ENCODE measurements around the gene GTF2F2. TPM values are rescaled to one million over a fixed set of nuclear protein-coding genes. Genes with fewer than 3 reads are reported as not detected.

Gene GTF2F2
- polyA plus RNA-seq, 1 donor (not counting 4 experiments of a cell fraction or from before 2014, with no cell fraction given): 55.5 TPM

DNA sequence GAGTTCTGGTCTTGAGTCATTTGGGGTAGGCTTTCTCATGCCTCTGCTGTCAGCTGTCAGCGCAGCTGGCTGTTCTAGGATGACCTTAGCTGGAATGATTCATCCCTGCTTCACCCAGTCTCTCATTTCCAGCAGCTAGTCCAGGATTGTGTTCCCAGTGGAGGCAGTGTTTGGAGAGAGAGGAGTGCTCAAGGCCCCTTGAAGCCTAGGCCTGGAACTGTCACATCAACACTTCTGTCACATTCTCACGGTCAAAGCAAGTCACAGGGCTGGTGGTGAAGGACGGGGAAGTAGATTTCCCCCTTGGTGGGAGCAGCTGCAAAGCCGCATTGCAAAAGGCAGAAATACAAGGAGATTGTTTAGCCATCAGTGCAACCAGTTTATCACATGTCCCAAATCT lies 205.5 kb downstream of the GTF2F2 start:
- Histone ChIP-seq H3K36me3 (ENCODE audit: control insufficient read depth in 2 of 2, extremely low read depth in 1 of 2, insufficient read depth in 2 of 2, low read length in 2 of 2) (peaks cover 0 to 3% of the 10 kb centered on the region in 2 experiments), H3K9me3 (ENCODE audit: control insufficient read depth, low read depth, low read length) (no peaks in the 10 kb centered on the region), H3K4me3 (ENCODE audit: control insufficient read depth in 2 of 3, extremely low read depth in 1 of 3, insufficient read depth in 2 of 3, low read depth in 1 of 3, low read length in 3 of 3) (no peak overlapping the region), H4K20me1 (ENCODE audit: control insufficient read depth, extremely low read depth, insufficient read depth, low read length) (peaks cover 2% of the 10 kb centered on the region), H3K4me2 (ENCODE audit: control insufficient read depth, extremely low read depth, insufficient read depth, low read depth, low read length) (no peak overlapping the region), H3K27ac (ENCODE audit: control insufficient read depth, insufficient read depth, low read length) (peak overlapping the region; percentile 23), H3K4me1 (ENCODE audit: control insufficient read depth, extremely low read depth, insufficient read depth, low read length) (peaks cover 20% of the 10 kb centered on the region), H2AFZ (ENCODE audit: control insufficient read depth, low read length) (no peak overlapping the region), H3K9me1 (ENCODE audit: control insufficient read depth, extremely low read depth, insufficient read depth, low read length) (peaks cover 2% of the 10 kb centered on the region), H3K27me3 (ENCODE audit: control insufficient read depth, extremely low read depth, insufficient read depth, low read length) (no peaks in the 10 kb centered on the region), H3K9ac (ENCODE audit: control insufficient read depth, extremely low read depth, insufficient read depth, low read length) (no peak overlapping the region), H3K79me2 (ENCODE audit: control insufficient read depth, insufficient read depth, low read length) (no peaks in the 10 kb centered on the region)
- no peak for DNase-seq (ENCODE audit: low read depth, low spot score)
- peak; percentile 86 for FAIRE-seq
- TF ChIP-seq EZH2 (IDR thresholded peaks at IDR 0.05; ENCODE audit: low read length): no peak
- TF ChIP-seq, protein P1, sequence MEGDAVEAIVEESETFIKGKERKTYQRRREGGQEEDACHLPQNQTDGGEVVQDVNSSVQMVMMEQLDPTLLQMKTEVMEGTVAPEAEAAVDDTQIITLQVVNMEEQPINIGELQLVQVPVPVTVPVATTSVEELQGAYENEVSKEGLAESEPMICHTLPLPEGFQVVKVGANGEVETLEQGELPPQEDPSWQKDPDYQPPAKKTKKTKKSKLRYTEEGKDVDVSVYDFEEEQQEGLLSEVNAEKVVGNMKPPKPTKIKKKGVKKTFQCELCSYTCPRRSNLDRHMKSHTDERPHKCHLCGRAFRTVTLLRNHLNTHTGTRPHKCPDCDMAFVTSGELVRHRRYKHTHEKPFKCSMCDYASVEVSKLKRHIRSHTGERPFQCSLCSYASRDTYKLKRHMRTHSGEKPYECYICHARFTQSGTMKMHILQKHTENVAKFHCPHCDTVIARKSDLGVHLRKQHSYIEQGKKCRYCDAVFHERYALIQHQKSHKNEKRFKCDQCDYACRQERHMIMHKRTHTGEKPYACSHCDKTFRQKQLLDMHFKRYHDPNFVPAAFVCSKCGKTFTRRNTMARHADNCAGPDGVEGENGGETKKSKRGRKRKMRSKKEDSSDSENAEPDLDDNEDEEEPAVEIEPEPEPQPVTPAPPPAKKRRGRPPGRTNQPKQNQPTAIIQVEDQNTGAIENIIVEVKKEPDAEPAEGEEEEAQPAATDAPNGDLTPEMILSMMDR (optimal IDR thresholded peaks at IDR 0.05 in 1 of 3, IDR thresholded peaks at IDR 0.05 in 1 of 3, conservative IDR thresholded peaks at IDR 0.05 in 1 of 3; ENCODE audit: extremely low read depth in 1 of 3, insufficient read depth in 2 of 3, low read length in 3 of 3): no peak
- dilution Hi-C loops (cut with MboI; ENCODE audit: extremely low pct_ligation_motif_present, low sequenced_read_pairs): no loop called here

GRCh38 chr13:45327253-45327955 lies 207.1 kb downstream of the GTF2F2 start:
- H3K9me1 ChIP-seq (ENCODE audit: control insufficient read depth, extremely low read depth, insufficient read depth, low read length): peaks cover 2% of the 10 kb centered on the region

More at GRCh38 chr13:45327253-45327955, 207.1 kb downstream of the GTF2F2 start:
- Histone ChIP-seq H3K9ac (ENCODE audit: control insufficient read depth, extremely low read depth, insufficient read depth, low read length) (no peak overlapping the region), H3K4me2 (ENCODE audit: control insufficient read depth, extremely low read depth, insufficient read depth, low read depth, low read length) (peak overlapping the region; percentile 13), H3K79me2 (ENCODE audit: control insufficient read depth, insufficient read depth, low read length) (no peaks in the 10 kb centered on the region), H2AFZ (ENCODE audit: control insufficient read depth, low read length) (no peak overlapping the region), H3K27me3 (ENCODE audit: control insufficient read depth, extremely low read depth, insufficient read depth, low read length) (no peaks in the 10 kb centered on the region), H3K27ac (ENCODE audit: control insufficient read depth, insufficient read depth, low read length) (no peak overlapping the region), H4K20me1 (ENCODE audit: control insufficient read depth, extremely low read depth, insufficient read depth, low read length) (peaks cover 3% of the 10 kb centered on the region), H3K4me1 (ENCODE audit: control insufficient read depth, extremely low read depth, insufficient read depth, low read length) (peaks cover 33% of the 10 kb centered on the region), H3K36me3 (ENCODE audit: control insufficient read depth in 2 of 2, extremely low read depth in 1 of 2, insufficient read depth in 2 of 2, low read length in 2 of 2) (peaks cover 0 to 3% of the 10 kb centered on the region in 2 experiments), H3K4me3 (ENCODE audit: control insufficient read depth in 2 of 3, extremely low read depth in 1 of 3, insufficient read depth in 2 of 3, low read depth in 1 of 3, low read length in 3 of 3) (no peak overlapping the region), H3K9me3 (ENCODE audit: control insufficient read depth, low read depth, low read length) (no peaks in the 10 kb centered on the region)
- no peak for DNase-seq (ENCODE audit: low read depth, low spot score)
- dilution Hi-C loops (cut with MboI; ENCODE audit: extremely low pct_ligation_motif_present, low sequenced_read_pairs): no loop called here
- FAIRE-seq: no peak
- TF ChIP-seq EZH2 (IDR thresholded peaks at IDR 0.05; ENCODE audit: low read length): no peak
- TF ChIP-seq, protein P1 (optimal IDR thresholded peaks at IDR 0.05 in 1 of 3, IDR thresholded peaks at IDR 0.05 in 1 of 3, conservative IDR thresholded peaks at IDR 0.05 in 1 of 3; ENCODE audit: extremely low read depth in 1 of 3, insufficient read depth in 2 of 3, low read length in 3 of 3): peak in 1 of 3 experiments; percentile 0
